B cell (primary cell): ENCODE results near the gene RNF44. TPM values are rescaled to one million over a fixed set of nuclear protein-coding genes. Genes with fewer than 3 reads are reported as not detected.

Experiments used
- ATAC-seq: fragments of 200-7000 bp; cut with Tn5 transposase; one replicate; pipeline ENCODE4 v1.10.0; 2021; ENCODE audit warnings: low read depth, mild to moderate bottlenecking, moderate number of reproducible peaks, moderate library complexity
- CTCF ChIA-PET: fragments of 350-600 bp; sonication (Branson Sonifier 250); formaldehyde crosslinking; loops from one replicate; lab custom pipeline; 2021; ENCODE audit warnings: antibody characterized with exemption, inconsistent platforms; lab: Charles Lee
- POLR2A ChIA-PET: fragments of 350-600 bp; sonication (Branson Sonifier 250); formaldehyde crosslinking; loops from one replicate; lab custom pipeline; 2021; ENCODE audit warnings: antibody characterized with exemption; lab: Charles Lee
- DNase-seq: peaks from one replicate; pipeline ENCODE4 v3.0.0; 2013
- H2AFZ ChIP-seq: 2 replicates; pipeline ENCODE4 v1.6.1; 2012; ENCODE audit warnings: mild to moderate bottlenecking, low read depth, low read length; ENCODE audit not compliant: insufficient read depth, poor library complexity, severe bottlenecking
- H3K27ac ChIP-seq, 2 donors: 1 replicate in 1 of 2; 2 replicates in 1 of 2; pipeline ENCODE4 v1.5.1; 2012 to 2013; ENCODE audit warnings: low read length in 2 of 2, mild to moderate bottlenecking in 2 of 2, moderate library complexity in 1 of 2
- H3K27me3 ChIP-seq, 4 experiments: fragments of 200-600 bp in 1 of 4; sonication (generic) in 1 of 4; replicated peaks in 1 of 4; 1 replicate in 2 of 4; 2 replicates in 2 of 4; pipeline versions ENCODE4 v1.6.1 to v1.7.0; 2013 to 2016; ENCODE audit warnings: low read length in 3 of 4, mild to moderate bottlenecking in 2 of 4, mixed read lengths in 1 of 4, moderate library complexity in 1 of 4; ENCODE audit not compliant: insufficient read depth in 4 of 4, control insufficient read depth in 3 of 4; ENCODE audit errors: control extremely low read depth in 1 of 4
- H3K36me3 ChIP-seq, 2 experiments: replicated peaks in 1 of 2; 1 replicate in 1 of 2; 2 replicates in 1 of 2; pipeline versions ENCODE4 v1.6.1 to v1.7.1; 2013; ENCODE audit warnings: low read length in 1 of 2; ENCODE audit not compliant: insufficient read depth in 2 of 2, control insufficient read depth in 1 of 2; ENCODE audit errors: control extremely low read depth in 1 of 2, extremely low read depth in 1 of 2
- H3K4me1 ChIP-seq, 2 donors: fragments of 200-600 bp in 1 of 2; sonication (generic) in 1 of 2; 1 replicate in 1 of 2; 2 replicates in 1 of 2; pipeline versions ENCODE4 v1.5.1 to v1.6.1; 2013 to 2017; ENCODE audit warnings: low read length in 2 of 2; ENCODE audit not compliant: control insufficient read depth in 2 of 2, insufficient read depth in 2 of 2
- H3K4me2 ChIP-seq: replicated peaks from 2 replicates; pipeline ENCODE3; 2012; ENCODE audit warnings: mild to moderate bottlenecking, low read depth, low read length; ENCODE audit not compliant: poor library complexity, severe bottlenecking
- H3K4me3 ChIP-seq, 5 experiments: fragments of 200-600 bp in 1 of 5; sonication (generic) in 1 of 5; 1 replicate in 3 of 5; 2 replicates in 2 of 5; pipeline versions ENCODE4 v1.5.1 to v1.7.0; 2011 to 2016; ENCODE audit warnings: low read length in 4 of 5, mild to moderate bottlenecking in 4 of 5, low read depth in 2 of 5, control low read depth in 1 of 5, moderate library complexity in 1 of 5; ENCODE audit not compliant: insufficient read depth in 1 of 5; ENCODE audit errors: control extremely low read depth in 1 of 5, extremely low read depth in 1 of 5
- H3K79me2 ChIP-seq: fragments of 200-600 bp; sonication (generic); one replicate; pipeline ENCODE4 v1.6.0; 2016; ENCODE audit warnings: low read length; ENCODE audit not compliant: control insufficient read depth, insufficient read depth
- H3K9ac ChIP-seq: fragments of 200-600 bp; sonication (generic); 2 replicates; pipeline ENCODE4 v1.6.1; 2017; ENCODE audit warnings: mild to moderate bottlenecking, low read length, moderate library complexity
- H3K9me3 ChIP-seq, 3 donors: one replicate each; pipeline versions ENCODE4 v1.6.1 to v1.7.1; 2013; ENCODE audit warnings: low read length in 2 of 3; ENCODE audit not compliant: control insufficient read depth in 2 of 3, insufficient read depth in 1 of 3; ENCODE audit errors: control extremely low read depth in 1 of 3
- H4K20me1 ChIP-seq: 2 replicates; pipeline ENCODE4 v1.6.0; 2012; ENCODE audit warnings: mild to moderate bottlenecking, low read length; ENCODE audit not compliant: insufficient read depth, control insufficient read depth, poor library complexity, severe bottlenecking
- H3K27ac Mint-ChIP-seq: one replicate; pipeline ENCODE4 v1.8.0; 2021; ENCODE audit warnings: mixed read lengths
- H3K27me3 Mint-ChIP-seq: one replicate; pipeline ENCODE4 v1.8.0; 2021; ENCODE audit warnings: mixed read lengths
- H3K4me1 Mint-ChIP-seq: one replicate; pipeline ENCODE4 v1.8.0; 2021; ENCODE audit warnings: mixed read lengths
- H3K4me3 Mint-ChIP-seq: one replicate; pipeline ENCODE4 v1.8.0; 2021; ENCODE audit warnings: mixed read lengths
- H3K9me3 Mint-ChIP-seq: one replicate; pipeline ENCODE4 v1.8.0; 2022; ENCODE audit warnings: mixed read lengths; ENCODE audit not compliant: insufficient read depth
- CTCF ChIP-seq: fragments of 200-600 bp; IDR thresholded peaks from one replicate; pipeline ENCODE4 v1.8.0; 2022; ENCODE audit warnings: antibody characterized with exemption, mild to moderate bottlenecking
- EZH2 ChIP-seq: IDR thresholded peaks from 2 replicates; pipeline ENCODE4 v1.6.1; 2012; ENCODE audit warnings: borderline replicate concordance, low read depth, mild to moderate bottlenecking, moderate library complexity, low read length; ENCODE audit not compliant: insufficient read depth, poor library complexity, severe bottlenecking
- WGBS: methylation state at CpG from one replicate; pipeline ENCODE4 v1.1.5; 2013; ENCODE audit warnings: missing lambda C conversion rate; ENCODE audit not compliant: insufficient coverage; 5-methylcytosine and 5-hydroxymethylcytosine counted together
- intact Hi-C: fragments of 100-400 bp; cut with micrococcal nuclease; formaldehyde crosslinking; loops from one replicate; pipeline ENCODE4 v1.10.0; 2022
- polyA plus RNA-seq: library from polyadenylated mRNA; depleted of rRNA; stranded (reverse); fragments of >200 nt; gene quantifications from 2 replicates; pipeline ENCODE4 v1.2.3, GENCODE V29; 2012
- total RNA-seq, 2 donors: library from RNA; stranded (reverse); fragments of 120-200 nt in 1 of 2; gene quantifications; 1 replicate in 1 of 2; 2 replicates in 1 of 2; pipeline versions ENCODE4 v1.2.3 to v1.2.4, GENCODE V29; 2013 to 2022

RNF44 gene
- total and polyA plus RNA-seq, 2 donors (not counting 1 experiment from before 2014, with no cell fraction given) = 220 to 262 TPM

GRCh38 chr5:176529116-176529740, 8.0 kb downstream of the RNF44 start:
- peak overlapping the region; percentile 58 to 67 for H3K27ac ChIP-seq
- no peaks in the 10 kb centered on the region for H3K27me3 ChIP-seq
- peaks cover 51 to 56% of the 10 kb centered on the region in 2 donors for H3K4me1 ChIP-seq
- ChIA-PET CTCF (interaction anchor here (1.3 to 2.8 kb wide), 2 partner anchors 14 to 118 kb away, joined by 3 to 21 read pairs; partner anchors contain the start of gene TSPAN17), POLR2A (interaction anchor here (0.9 to 2.3 kb wide), 4 partner anchors 9 to 15 kb away, joined by 3 to 14 read pairs (median 6); no protein-coding TSS in a partner anchor)
- ATAC-seq (peak; percentile 31), DNase-seq (no peak)
- peaks cover 39% of the 10 kb centered on the region for H3K4me1 Mint-ChIP-seq
- peak overlapping the region; percentile 68 for H3K4me2 ChIP-seq
- H3K79me2 ChIP-seq = peaks cover 34% of the 10 kb centered on the region
- H4K20me1 ChIP-seq = peaks cover 67% of the 10 kb centered on the region
- no peak overlapping the region for H3K4me3 ChIP-seq
- no peak overlapping the region for H3K9ac ChIP-seq
- no peak overlapping the region for H2AFZ ChIP-seq
- H3K9me3 Mint-ChIP-seq = no peaks in the 10 kb centered on the region
- peaks cover 0 to 62% of the 10 kb centered on the region in 2 experiments for H3K36me3 ChIP-seq
- no peaks in the 10 kb centered on the region for H3K9me3 ChIP-seq
- no peaks in the 10 kb centered on the region for H3K27me3 Mint-ChIP-seq
- peak overlapping the region; percentile 93 for H3K27ac Mint-ChIP-seq
- peak overlapping the region; percentile 61 for H3K4me3 Mint-ChIP-seq
- 37% methylated on average over 26 of the region's 26 CpGs for WGBS
- no peak for TF ChIP-seq EZH2
- TF ChIP-seq CTCF = no peak
- intact Hi-C loops = no loop called here

- Mint-ChIP-seq H3K9me3 (no peaks in the 10 kb centered on the region), H3K27ac (peak overlapping the region; percentile 93), H3K4me3 (no peak overlapping the region), H3K4me1 (peaks cover 36% of the 10 kb centered on the region), H3K27me3 (no peaks in the 10 kb centered on the region)
- no peak overlapping the region for H3K9ac ChIP-seq
- ATAC-seq (no peak), DNase-seq (no peak)
- peaks cover 62% of the 10 kb centered on the region for H4K20me1 ChIP-seq
- no peak overlapping the region for H3K4me3 ChIP-seq
- no peak overlapping the region for H2AFZ ChIP-seq
- no peak for TF ChIP-seq EZH2
- TF ChIP-seq CTCF = no peak
- H3K36me3 ChIP-seq = peaks cover 0 to 62% of the 10 kb centered on the region in 2 experiments
- peak overlapping the region; percentile 68 for H3K4me2 ChIP-seq
- H3K9me3 ChIP-seq = no peaks in the 10 kb centered on the region
- WGBS = 83% methylated on average over 17 of the region's 17 CpGs
- H3K4me1 ChIP-seq = peaks cover 46 to 51% of the 10 kb centered on the region in 2 donors
- H3K27me3 ChIP-seq = no peaks in the 10 kb centered on the region
- CTCF ChIA-PET = interaction anchor here (1.3 kb wide), 1 partner anchor 118 kb away, joined by 3 read pairs; the partner anchor contains the start of gene TSPAN17
- intact Hi-C loops = no loop called here
- H3K79me2 ChIP-seq = peaks cover 29% of the 10 kb centered on the region
- peak overlapping the region; percentile 58 to 67 for H3K27ac ChIP-seq
- POLR2A ChIA-PET = interaction anchor here (1.2 to 2.3 kb wide), 3 partner anchors 8 to 14 kb away, joined by 3 to 14 read pairs (median 7); no protein-coding TSS in a partner anchor
Measured at GRCh38 chr5:176528761-176529115, 8.5 kb downstream of the RNF44 start.
